MM.1S (cell line): ENCODE results near the gene SH2D2A.

Experiments
- CTCF ChIP-seq: fragments of 300-600 bp; sonication (generic); IDR thresholded peaks from 2 replicates; pipeline ENCODE4 v1.5.1; 2016; ENCODE audit warnings: antibody characterized with exemption, low read length, mixed read lengths
- EZH2 ChIP-seq: fragments of 300-600 bp; sonication (generic); optimal IDR thresholded peaks from 2 replicates; pipeline ENCODE3; 2017; ENCODE audit warnings: low read depth, mild to moderate bottlenecking, antibody characterized with exemption, low read length, mixed read lengths
- EZH2phosphoT487 ChIP-seq: fragments of 300-600 bp; sonication (generic); IDR thresholded peaks from 2 replicates; pipeline ENCODE4 v1.6.1; 2018; ENCODE audit warnings: antibody characterized with exemption, low read length

DNA sequence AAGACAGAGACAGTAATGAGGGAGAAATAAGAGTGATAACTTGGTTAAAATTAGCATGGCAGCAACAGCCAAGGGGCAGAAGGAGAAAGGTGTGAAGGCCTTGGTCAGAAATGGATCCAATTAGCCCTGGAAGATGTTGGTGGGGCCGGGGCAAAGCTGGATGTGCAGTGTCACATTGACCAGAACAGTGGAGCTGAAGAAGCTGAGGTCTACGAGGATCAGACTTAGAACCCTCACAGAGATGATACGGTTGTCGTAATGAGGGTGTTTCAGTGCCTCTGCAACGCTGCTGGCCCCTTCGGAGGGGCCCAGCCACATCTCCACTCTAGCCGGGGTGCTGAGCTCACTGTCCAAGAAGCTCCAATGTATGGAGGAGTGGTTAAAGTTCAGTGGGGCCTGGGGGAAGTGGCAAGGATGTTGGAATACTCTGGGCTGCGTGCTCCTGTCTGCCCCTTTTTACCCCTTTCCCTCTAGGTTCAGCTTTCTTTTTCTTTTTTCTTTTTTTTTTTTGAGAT, 14.2 kb downstream of the SH2D2A start:
- TF ChIP-seq CTCF: no peak
- no peak for TF ChIP-seq EZH2
- TF ChIP-seq EZH2phosphoT487: no peak
